Loucy (cell line): ENCODE measurements around the gene HAL.

Experiments used
- H2AFZ ChIP-seq: fragments of 200-600 bp; sonication (generic); 2 replicates; pipeline ENCODE4 v1.6.0; 2016; ENCODE audit warnings: antibody characterized with exemption, mild to moderate bottlenecking, low read length, moderate library complexity
- H3F3A ChIP-seq: fragments of 200-600 bp; 2 replicates; pipeline ENCODE4 v1.6.0; 2016; ENCODE audit warnings: antibody characterized with exemption, low read depth, mild to moderate bottlenecking
- H3K27me3 ChIP-seq: fragments of 200-600 bp; sonication (generic); 2 replicates; pipeline ENCODE4 v1.6.1; 2014; ENCODE audit warnings: low read length, mild to moderate bottlenecking; ENCODE audit not compliant: insufficient read depth, poor library complexity, severe bottlenecking
- H3K36me3 ChIP-seq: fragments of 200-600 bp; sonication (generic); 2 replicates; pipeline ENCODE4 v1.6.1; 2016; ENCODE audit warnings: low read length; ENCODE audit not compliant: insufficient read depth
- H3K4me1 ChIP-seq: fragments of 200-600 bp; sonication (generic); 2 replicates; pipeline ENCODE4 v1.5.1; 2014; ENCODE audit warnings: low read length, mild to moderate bottlenecking; ENCODE audit not compliant: insufficient read depth, poor library complexity, severe bottlenecking
- H3K4me2 ChIP-seq: fragments of 200-600 bp; sonication (generic); 2 replicates; pipeline ENCODE4 v1.6.0; 2014; ENCODE audit warnings: antibody characterized with exemption, low read length, low read depth, mild to moderate bottlenecking; ENCODE audit not compliant: poor library complexity, severe bottlenecking
- H3K4me3 ChIP-seq: fragments of 200-600 bp; sonication (generic); 2 replicates; pipeline ENCODE4 v1.5.1; 2014; ENCODE audit warnings: low read length, mild to moderate bottlenecking, mixed read lengths; ENCODE audit not compliant: poor library complexity, severe bottlenecking
- H3K79me2 ChIP-seq: fragments of 200-600 bp; sonication (generic); 2 replicates; pipeline ENCODE4 v1.6.1; 2014; ENCODE audit warnings: low read length; ENCODE audit not compliant: insufficient read depth
- H3K9ac ChIP-seq: fragments of 200-600 bp; sonication (generic); 2 replicates; pipeline ENCODE4 v1.6.0; 2014; ENCODE audit warnings: mild to moderate bottlenecking, low read depth, low read length, moderate library complexity; ENCODE audit not compliant: poor library complexity, severe bottlenecking
- H3K9me2 ChIP-seq: fragments of 200-600 bp; sonication (generic); replicated peaks from 2 replicates; pipeline ENCODE4 v1.6.1; 2016; ENCODE audit warnings: low read depth, low read length, mixed read lengths
- H3K9me3 ChIP-seq: fragments of 200-600 bp; sonication (generic); 2 replicates; pipeline ENCODE4 v1.6.1; 2014; ENCODE audit warnings: mild to moderate bottlenecking, antibody characterized with exemption, low read length, low read depth; ENCODE audit not compliant: insufficient read depth
- H4K20me1 ChIP-seq: fragments of 200-600 bp; sonication (generic); 2 replicates; pipeline ENCODE4 v1.6.0; 2014; ENCODE audit warnings: antibody characterized with exemption, low read length, mild to moderate bottlenecking; ENCODE audit not compliant: insufficient read depth, poor library complexity, severe bottlenecking
- CTCF ChIP-seq: fragments of 200-600 bp; sonication (generic); conservative IDR thresholded peaks from 2 replicates; pipeline ENCODE4 v1.5.1; 2014; ENCODE audit warnings: mild to moderate bottlenecking, antibody characterized with exemption, low read length
- EZH2phosphoT487 ChIP-seq: fragments of 200-600 bp; IDR thresholded peaks from 2 replicates; pipeline ENCODE4 v1.6.1; 2018; ENCODE audit warnings: antibody characterized with exemption, mild to moderate bottlenecking, moderate library complexity, borderline replicate concordance

Gene HAL

GRCh38 chr12:95953000-95953399 lies 43.1 kb downstream of the HAL start:
- H3K4me2 ChIP-seq: no peak overlapping the region

GRCh38 chr12:95951515-95951914 lies 44.6 kb downstream of the HAL start:
- H3K9ac ChIP-seq: no peak overlapping the region
- H3K79me2 ChIP-seq: no peaks in the 10 kb centered on the region
- no peaks in the 10 kb centered on the region for H3K9me2 ChIP-seq
- H3K4me3 ChIP-seq: no peak overlapping the region
- H3K27me3 ChIP-seq: no peaks in the 10 kb centered on the region
- no peaks in the 10 kb centered on the region for H3K4me1 ChIP-seq
- H3K9me3 ChIP-seq: no peaks in the 10 kb centered on the region
- H4K20me1 ChIP-seq: no peaks in the 10 kb centered on the region
- no peak overlapping the region for H3K4me2 ChIP-seq
- no peaks in the 10 kb centered on the region for H3F3A ChIP-seq
- no peak overlapping the region for H2AFZ ChIP-seq
- no peak for TF ChIP-seq CTCF
- no peak for TF ChIP-seq EZH2phosphoT487
- no peaks in the 10 kb centered on the region for H3K36me3 ChIP-seq

More at GRCh38 chr12:95953000-95953399, 43.1 kb downstream of the HAL start:
- Histone ChIP-seq H2AFZ (no peak overlapping the region), H3K79me2 (no peaks in the 10 kb centered on the region), H4K20me1 (no peaks in the 10 kb centered on the region), H3K9me3 (no peaks in the 10 kb centered on the region), H3K9me2 (no peaks in the 10 kb centered on the region), H3F3A (no peaks in the 10 kb centered on the region), H3K9ac (no peak overlapping the region), H3K4me3 (no peak overlapping the region), H3K4me1 (no peaks in the 10 kb centered on the region), H3K36me3 (no peaks in the 10 kb centered on the region), H3K27me3 (no peaks in the 10 kb centered on the region)
- TF ChIP-seq EZH2phosphoT487: no peak
- TF ChIP-seq CTCF: no peak

- Histone ChIP-seq H3K36me3 (no peaks in the 10 kb centered on the region), H3K9me3 (no peaks in the 10 kb centered on the region), H3K9me2 (no peaks in the 10 kb centered on the region), H2AFZ (no peak overlapping the region), H3K4me1 (no peaks in the 10 kb centered on the region), H3K4me2 (no peak overlapping the region), H3F3A (no peaks in the 10 kb centered on the region), H3K27me3 (no peaks in the 10 kb centered on the region), H3K79me2 (no peaks in the 10 kb centered on the region), H3K4me3 (no peak overlapping the region), H3K9ac (no peak overlapping the region), H4K20me1 (no peaks in the 10 kb centered on the region)
- TF ChIP-seq EZH2phosphoT487 (no peak), CTCF (no peak)
Measured at GRCh38 chr12:95949477-95950206, 46.5 kb downstream of the HAL start.
